K562 (cell line): ENCODE data around the gene ADORA1. TPM values are rescaled to one million over a fixed set of nuclear protein-coding genes. Genes with fewer than 3 reads are reported as not detected.

Experiments
- ATAC-seq: fragments of 200-7000 bp; cut with Tn5 transposase; 3 replicates; pipeline ENCODE4 v1.9.1; 2020; ENCODE audit warnings: moderate library complexity
- BruUV-seq: library from RNA; stranded (reverse); fragments of 400-500 nt; replicated peaks from 2 replicates; lab custom pipeline; 2021; lab: Mats Ljungman, UMichigan
- CTCF ChIA-PET: fragments of 300-600 bp; formaldehyde crosslinking; extraction: SDS; loops from one replicate; lab custom pipeline; 2021; ENCODE audit warnings: low intra/inter-chr PET ratio; lab: Yijun Ruan, JAX
- POLR2A ChIA-PET: fragments of 300-600, 350-650 bp; sonication (Branson Sonifier 250); formaldehyde crosslinking; extraction: SDS; loops from one replicate; lab custom pipeline; 2021; ENCODE audit warnings: antibody characterized with exemption, inconsistent platforms; lab: Yijun Ruan, JAX
- DNase-seq, 4 experiments: peaks; one replicate each; pipeline versions ENCODE4 v3.0.0 to v3.0.0-alpha.2; 2011 to 2018; ENCODE audit warnings: low spot score in 3 of 4, mixed read lengths in 3 of 4; ENCODE audit errors: extremely low read depth in 1 of 4
- FAIRE-seq: peaks from 2 replicates; lab custom pipeline; 2011; peaks lifted over from hg19 to GRCh38; lab: Jason Lieb, UNC
- H2AFZ ChIP-seq: 2 replicates; pipeline ENCODE4 v1.6.0; 2011; ENCODE audit warnings: low read depth, low read length, control low read depth, inconsistent platforms
- H3K27ac ChIP-seq: fragments of 200-600 bp; 3 replicates; pipeline ENCODE4 v1.8.0; 2011; ENCODE audit warnings: low read depth, mild to moderate bottlenecking, control low read depth, inconsistent platforms, low read length, moderate library complexity, mixed read lengths; ENCODE audit errors: extremely low read depth
- H3K27me3 ChIP-seq, 2 experiments: fragments of 300-600 bp in 1 of 2; 2 replicates in 1 of 2; 3 replicates in 1 of 2; pipeline versions ENCODE4 v1.6.0 to v1.8.0; 2011; ENCODE audit warnings: inconsistent platforms in 2 of 2, low read length in 2 of 2, mild to moderate bottlenecking in 1 of 2, mixed read lengths in 1 of 2, moderate library complexity in 1 of 2; ENCODE audit not compliant: control insufficient read depth in 2 of 2, insufficient read depth in 2 of 2
- H3K36me3 ChIP-seq: fragments of 300-600 bp; 3 replicates; pipeline ENCODE4 v1.8.0; 2011; ENCODE audit warnings: mild to moderate bottlenecking, low read length, inconsistent platforms; ENCODE audit not compliant: control insufficient read depth, insufficient read depth
- H3K4me1 ChIP-seq, 2 experiments: fragments of 200-600 bp in 1 of 2; replicated peaks in 1 of 2; 2 replicates in 1 of 2; 3 replicates in 1 of 2; pipeline versions ENCODE4 v1.5.1 to v1.8.0; 2011; ENCODE audit warnings: inconsistent platforms in 2 of 2, low read length in 2 of 2, mild to moderate bottlenecking in 1 of 2, mixed read lengths in 1 of 2, moderate library complexity in 1 of 2; ENCODE audit not compliant: control insufficient read depth in 2 of 2, insufficient read depth in 2 of 2
- H3K4me2 ChIP-seq: 2 replicates; pipeline ENCODE4 v1.6.1; 2011; ENCODE audit warnings: low read length, control low read depth, inconsistent platforms, mixed read lengths; ENCODE audit not compliant: insufficient read depth
- H3K4me3 ChIP-seq: fragments of 200-600 bp; sonication (generic), shearing (Covaris generic); 2 replicates; pipeline ENCODE4 v1.5.1; 2016; ENCODE audit warnings: control low read depth, inconsistent platforms
- H3K79me2 ChIP-seq: fragments of 200-600 bp; 3 replicates; pipeline ENCODE4 v1.8.0; 2011; ENCODE audit warnings: low read length, inconsistent platforms; ENCODE audit not compliant: control insufficient read depth, insufficient read depth
- H3K9ac ChIP-seq, 2 experiments: 2 replicates each; pipeline versions ENCODE4 v1.6.0 to v1.6.1; 2011; ENCODE audit warnings: low read depth in 2 of 2, low read length in 2 of 2, control low read depth in 1 of 2, inconsistent platforms in 1 of 2, mild to moderate bottlenecking in 1 of 2, mixed read lengths in 1 of 2; ENCODE audit not compliant: insufficient read depth in 1 of 2
- H3K9me1 ChIP-seq: one replicate; pipeline ENCODE4 v1.6.0; 2011; ENCODE audit warnings: inconsistent platforms, mild to moderate bottlenecking, low read length, moderate library complexity; ENCODE audit not compliant: control insufficient read depth, insufficient read depth
- H3K9me3 ChIP-seq: replicated peaks from 2 replicates; pipeline ENCODE4 v1.5.1; 2011; ENCODE audit warnings: low read depth, low read length, inconsistent platforms; ENCODE audit not compliant: control insufficient read depth, insufficient read depth
- H4K20me1 ChIP-seq: replicated peaks from 2 replicates; pipeline ENCODE4 v1.6.1; 2011; ENCODE audit warnings: low read length, inconsistent platforms, mixed read lengths; ENCODE audit not compliant: control insufficient read depth, insufficient read depth
- BHLHE40 ChIP-seq: IDR thresholded peaks from 2 replicates; pipeline ENCODE4 v1.6.1; 2011; ENCODE audit warnings: low read length, improper control_type of control experiment
- NFYB ChIP-seq: IDR thresholded peaks from 2 replicates; pipeline ENCODE4 v1.6.1; 2011; ENCODE audit warnings: mild to moderate bottlenecking, moderate library complexity; ENCODE audit not compliant: insufficient read length; ENCODE audit errors: extremely low read depth
- ZNF165 ChIP-seq: fragments of 250-450 bp; sonication (Bioruptor Pico); IDR thresholded peaks from 2 replicates; pipeline ENCODE4 v1.4.0; 2020; ENCODE audit warnings: borderline replicate concordance
- ZNF24 ChIP-seq: fragments of 450-650 bp; IDR thresholded peaks from 2 replicates; pipeline ENCODE4 v1.6.1; 2016
- WGBS: fragments of 100-300 bp; shearing (Covaris generic); methylation state at CpG from one replicate; pipeline ENCODE4 v1.1.6; 2016; ENCODE audit warnings: low coverage, mixed read lengths; ENCODE audit not compliant: insufficient coverage; ENCODE audit errors: missing lambda C conversion rate; 5-methylcytosine and 5-hydroxymethylcytosine counted together
- in situ Hi-C: fragments of 300-500 bp; cut with MboI; formaldehyde crosslinking; loops from 4 replicates; pipeline ENCODE4 v1.15.0; 2018; ENCODE audit warnings: inconsistent platforms, mixed read lengths
- intact Hi-C: fragments of 100-400 bp; cut with micrococcal nuclease; formaldehyde crosslinking; loops from 2 replicates; pipeline ENCODE4 v1.14.2; 2022
- polyA plus RNA-seq, 8 experiments: library from polyadenylated mRNA; depleted of rRNA in 4 of 8; stranded (reverse) in 5 of 8; unstranded in 3 of 8; fragments of >200 nt; fragmentation: Nextera tagmentation in 2 of 8; fragmentation: Illumina TruSeq in 1 of 8; extraction: Ambion mirVana in 2 of 8; extraction: Trizol in 1 of 8; gene quantifications; 2 replicates each; pipeline versions ENCODE4 v1.2.1 to v1.2.3, GENCODE V29; 2011 to 2014; ENCODE audit warnings: inconsistent platforms in 1 of 8, missing spikeins in 1 of 8
- total RNA-seq, 7 experiments: library from RNA; depleted of rRNA in 6 of 7; stranded (reverse); fragments of >200 nt in 6 of 7; fragmentation: Illumina TruSeq in 2 of 7; extraction: Trizol in 2 of 7; gene quantifications; 2 replicates each; pipeline versions ENCODE4 v1.2.1 to v1.2.3, GENCODE V29; 2011 to 2021; ENCODE audit warnings: low replicate concordance in 1 of 7
- TF ChIP-seq, protein P1 (sequence below): fragments of 450-650 bp; formaldehyde crosslinking; IDR thresholded peaks from 2 replicates; pipeline ENCODE4 v1.4.0; 2020; ENCODE audit warnings: mild to moderate bottlenecking, moderate library complexity
- TF ChIP-seq, protein P2 (sequence below): fragments of 200-800 bp; sonication (Bioruptor generic); IDR thresholded peaks from 2 replicates; pipeline ENCODE4 v1.6.1; 2017; ENCODE audit warnings: missing genetic modification characterization, missing compliant biosample characterization

ADORA1 gene
- total and polyA plus RNA-seq, 9 of the 15 experiments (the other 6 are each of a cell fraction or from before 2014, with no cell fraction given): not detected

DNA sequence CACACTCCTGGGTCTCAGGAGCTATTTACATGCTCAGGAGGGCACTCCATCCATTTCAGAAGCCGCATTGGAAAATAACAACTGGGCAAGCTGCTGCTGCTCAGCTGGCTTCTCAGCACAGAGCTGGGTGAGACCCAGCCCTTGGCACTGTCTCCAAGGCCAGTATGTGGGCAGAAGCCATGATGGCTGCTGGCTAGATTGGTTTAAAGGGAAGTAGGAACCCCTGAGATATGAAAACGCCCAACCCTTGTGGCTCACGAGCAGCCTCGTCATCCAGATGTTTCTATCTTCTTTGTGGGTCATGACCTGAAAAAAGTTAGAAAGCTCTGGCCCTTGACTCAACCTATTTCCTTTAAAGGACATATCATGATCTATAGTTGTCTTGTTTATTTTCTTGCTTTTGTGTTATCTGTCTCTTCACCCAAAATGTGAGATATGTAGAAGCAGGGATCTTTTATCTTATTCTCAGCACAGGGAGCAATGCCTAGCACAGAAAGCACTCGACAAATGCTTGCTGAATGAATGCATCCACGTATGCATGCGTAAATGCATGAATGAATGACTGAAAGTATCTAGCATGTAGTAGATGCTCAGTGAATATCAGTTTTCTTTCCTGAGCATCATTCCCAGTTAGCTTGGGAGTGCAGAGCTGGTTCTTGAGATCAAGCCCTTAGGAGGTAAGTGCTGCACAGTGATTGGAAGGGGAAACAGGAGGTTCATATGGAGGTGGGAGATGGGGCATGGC is 36.5 kb downstream of the ADORA1 start (continued):
- TF ChIP-seq, protein P1, sequence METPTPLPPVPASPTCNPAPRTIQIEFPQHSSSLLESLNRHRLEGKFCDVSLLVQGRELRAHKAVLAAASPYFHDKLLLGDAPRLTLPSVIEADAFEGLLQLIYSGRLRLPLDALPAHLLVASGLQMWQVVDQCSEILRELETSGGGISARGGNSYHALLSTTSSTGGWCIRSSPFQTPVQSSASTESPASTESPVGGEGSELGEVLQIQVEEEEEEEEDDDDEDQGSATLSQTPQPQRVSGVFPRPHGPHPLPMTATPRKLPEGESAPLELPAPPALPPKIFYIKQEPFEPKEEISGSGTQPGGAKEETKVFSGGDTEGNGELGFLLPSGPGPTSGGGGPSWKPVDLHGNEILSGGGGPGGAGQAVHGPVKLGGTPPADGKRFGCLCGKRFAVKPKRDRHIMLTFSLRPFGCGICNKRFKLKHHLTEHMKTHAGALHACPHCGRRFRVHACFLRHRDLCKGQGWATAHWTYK (CRISPR knock-in tag): peak; percentile 68; the same call in 1 of the 2 replicates
- TF ChIP-seq, protein P2, sequence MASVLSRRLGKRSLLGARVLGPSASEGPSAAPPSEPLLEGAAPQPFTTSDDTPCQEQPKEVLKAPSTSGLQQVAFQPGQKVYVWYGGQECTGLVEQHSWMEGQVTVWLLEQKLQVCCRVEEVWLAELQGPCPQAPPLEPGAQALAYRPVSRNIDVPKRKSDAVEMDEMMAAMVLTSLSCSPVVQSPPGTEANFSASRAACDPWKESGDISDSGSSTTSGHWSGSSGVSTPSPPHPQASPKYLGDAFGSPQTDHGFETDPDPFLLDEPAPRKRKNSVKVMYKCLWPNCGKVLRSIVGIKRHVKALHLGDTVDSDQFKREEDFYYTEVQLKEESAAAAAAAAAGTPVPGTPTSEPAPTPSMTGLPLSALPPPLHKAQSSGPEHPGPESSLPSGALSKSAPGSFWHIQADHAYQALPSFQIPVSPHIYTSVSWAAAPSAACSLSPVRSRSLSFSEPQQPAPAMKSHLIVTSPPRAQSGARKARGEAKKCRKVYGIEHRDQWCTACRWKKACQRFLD (CRISPR knock-in tag): no peak
- TF ChIP-seq ZNF24 (peak; percentile 77), BHLHE40 (0 out of 2 replicates have a peak, but pooled peaks have one; percentile 17)

DNA sequence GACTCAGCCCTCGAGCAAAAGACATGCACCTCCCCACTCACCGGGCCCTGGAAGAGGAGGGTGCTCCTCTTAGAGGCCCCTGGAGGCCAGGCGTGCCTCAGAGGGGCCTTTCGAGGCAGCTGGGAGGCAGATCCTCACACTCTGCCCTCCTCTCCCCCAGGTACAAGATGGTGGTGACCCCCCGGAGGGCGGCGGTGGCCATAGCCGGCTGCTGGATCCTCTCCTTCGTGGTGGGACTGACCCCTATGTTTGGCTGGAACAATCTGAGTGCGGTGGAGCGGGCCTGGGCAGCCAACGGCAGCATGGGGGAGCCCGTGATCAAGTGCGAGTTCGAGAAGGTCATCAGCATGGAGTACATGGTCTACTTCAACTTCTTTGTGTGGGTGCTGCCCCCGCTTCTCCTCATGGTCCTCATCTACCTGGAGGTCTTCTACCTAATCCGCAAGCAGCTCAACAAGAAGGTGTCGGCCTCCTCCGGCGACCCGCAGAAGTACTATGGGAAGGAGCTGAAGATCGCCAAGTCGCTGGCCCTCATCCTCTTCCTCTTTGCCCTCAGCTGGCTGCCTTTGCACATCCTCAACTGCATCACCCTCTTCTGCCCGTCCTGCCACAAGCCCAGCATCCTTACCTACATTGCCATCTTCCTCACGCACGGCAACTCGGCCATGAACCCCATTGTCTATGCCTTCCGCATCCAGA is 37.7 kb downstream of the ADORA1 start:
- ATAC-seq (no peak), FAIRE-seq (no peak)

More for the DNA sequence above, 37.7 kb downstream of the ADORA1 start:
- H3K4me1 ChIP-seq: peaks cover 0 to 7% of the 10 kb centered on the region in 2 experiments; a peak in 1 of 5 replicates
- no TSS peak for BruUV-seq
- no peaks in the 10 kb centered on the region for H3K79me2 ChIP-seq
- H3K27me3 ChIP-seq: peaks cover 30 to 83% of the 10 kb centered on the region in 2 experiments; a peak in 4 of 5 replicates
- 5% methylated on average over 28 of the region's 28 CpGs for WGBS
- no peak overlapping the region for H3K4me3 ChIP-seq
- in situ Hi-C loops (no loop called here), intact Hi-C loops (loop anchor here (2.0 kb wide), 1 partner anchor 52 kb away; no protein-coding TSS in a partner anchor)
- TF ChIP-seq ZNF165 (CRISPR knock-in tag) (0 out of 2 replicates have a peak, but pooled peaks have one; percentile 61), NFYB (no peak)
- H3K4me2 ChIP-seq: no peak overlapping the region
- POLR2A ChIA-PET: no interaction called here
- H3K9me3 ChIP-seq: no peaks in the 10 kb centered on the region
- peaks cover 9% of the 10 kb centered on the region; the same call in 1 of the 2 replicates for H4K20me1 ChIP-seq
- DNase-seq: no peak
- no peak overlapping the region for H2AFZ ChIP-seq
- H3K9me1 ChIP-seq: no peaks in the 10 kb centered on the region
- CTCF ChIA-PET: no interaction called here
- H3K9ac ChIP-seq: peak overlapping the region in 1 of 2 experiments; percentile 66; a peak in 1 of 4 replicates
- no peak overlapping the region for H3K27ac ChIP-seq
- no peaks in the 10 kb centered on the region for H3K36me3 ChIP-seq
